Progenitor cell of endocrine pancreas (in vitro differentiated cells): ENCODE results near the gene ATXN10. TPM values are rescaled to one million over a fixed set of nuclear protein-coding genes. Genes with fewer than 3 reads are reported as not detected.

ENCODE experiments used
- DNase-seq: peaks from one replicate; pipeline ENCODE4 v3.0.0; 2021; ENCODE audit warnings: low spot score; ENCODE audit not compliant: unreplicated experiment
- H3K27ac Mint-ChIP-seq: 2 replicates; pipeline ENCODE4 v1.8.0; 2021; ENCODE audit warnings: mild to moderate bottlenecking, moderate library complexity, mixed read lengths
- H3K27me3 Mint-ChIP-seq: 2 replicates; pipeline ENCODE4 v1.8.0; 2021; ENCODE audit warnings: mixed read lengths
- H3K36me3 Mint-ChIP-seq: 2 replicates; pipeline ENCODE4 v1.8.0; 2022; ENCODE audit warnings: mixed read lengths; ENCODE audit not compliant: insufficient read depth
- H3K4me1 Mint-ChIP-seq: 2 replicates; pipeline ENCODE4 v1.8.0; 2021; ENCODE audit warnings: low read depth, mixed read lengths
- H3K4me3 Mint-ChIP-seq: 2 replicates; pipeline ENCODE4 v1.8.0; 2021; ENCODE audit warnings: low read depth, mild to moderate bottlenecking, moderate library complexity, mixed read lengths
- H3K9me3 Mint-ChIP-seq: 2 replicates; pipeline ENCODE4 v1.8.0; 2021; ENCODE audit warnings: low read depth, mixed read lengths
- total RNA-seq: library from RNA; stranded (reverse); gene quantifications from 2 replicates; pipeline ENCODE4 v1.2.1, GENCODE V29; 2021
- TF ChIP-seq, protein P1 (sequence below): fragments of 200-600 bp; sonication (generic); IDR thresholded peaks from one replicate; pipeline ENCODE4 v1.5.0; 2021; ENCODE audit warnings: antibody characterized with exemption, mild to moderate bottlenecking; ENCODE audit not compliant: unreplicated experiment

The ATXN10 gene
- total RNA-seq, 1 donor from 2014 or later = 177 TPM

DNA sequence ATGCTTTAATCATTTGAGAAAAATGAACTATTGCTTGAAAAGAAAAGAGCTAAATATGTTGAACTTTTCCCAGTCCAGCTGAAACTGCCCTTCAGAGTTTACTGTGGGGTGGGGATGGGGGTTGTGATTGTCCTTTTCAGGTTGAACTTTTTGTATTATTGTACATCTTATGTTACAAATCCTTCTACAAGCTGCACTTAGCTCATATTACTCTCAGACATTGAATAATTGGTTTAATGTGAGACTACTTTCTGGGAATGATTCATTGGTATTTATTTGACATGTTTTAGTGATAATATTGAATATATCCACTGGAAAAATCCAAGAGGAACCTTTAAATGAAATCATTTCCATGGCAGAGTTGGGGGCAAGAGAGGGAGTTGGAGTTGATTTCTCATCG lies 84.9 kb downstream of the ATXN10 start:
- no peaks in the 10 kb centered on the region for H3K27me3 Mint-ChIP-seq
- H3K9me3 Mint-ChIP-seq = no peaks in the 10 kb centered on the region
- TF ChIP-seq, protein P1, sequence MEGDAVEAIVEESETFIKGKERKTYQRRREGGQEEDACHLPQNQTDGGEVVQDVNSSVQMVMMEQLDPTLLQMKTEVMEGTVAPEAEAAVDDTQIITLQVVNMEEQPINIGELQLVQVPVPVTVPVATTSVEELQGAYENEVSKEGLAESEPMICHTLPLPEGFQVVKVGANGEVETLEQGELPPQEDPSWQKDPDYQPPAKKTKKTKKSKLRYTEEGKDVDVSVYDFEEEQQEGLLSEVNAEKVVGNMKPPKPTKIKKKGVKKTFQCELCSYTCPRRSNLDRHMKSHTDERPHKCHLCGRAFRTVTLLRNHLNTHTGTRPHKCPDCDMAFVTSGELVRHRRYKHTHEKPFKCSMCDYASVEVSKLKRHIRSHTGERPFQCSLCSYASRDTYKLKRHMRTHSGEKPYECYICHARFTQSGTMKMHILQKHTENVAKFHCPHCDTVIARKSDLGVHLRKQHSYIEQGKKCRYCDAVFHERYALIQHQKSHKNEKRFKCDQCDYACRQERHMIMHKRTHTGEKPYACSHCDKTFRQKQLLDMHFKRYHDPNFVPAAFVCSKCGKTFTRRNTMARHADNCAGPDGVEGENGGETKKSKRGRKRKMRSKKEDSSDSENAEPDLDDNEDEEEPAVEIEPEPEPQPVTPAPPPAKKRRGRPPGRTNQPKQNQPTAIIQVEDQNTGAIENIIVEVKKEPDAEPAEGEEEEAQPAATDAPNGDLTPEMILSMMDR = no peak
- peaks cover 6% of the 10 kb centered on the region for H3K4me1 Mint-ChIP-seq
- peak overlapping the region; percentile 91 for H3K27ac Mint-ChIP-seq
- no peak overlapping the region for H3K4me3 Mint-ChIP-seq
- peaks cover 11% of the 10 kb centered on the region for H3K36me3 Mint-ChIP-seq
- DNase-seq = no peak

DNA sequence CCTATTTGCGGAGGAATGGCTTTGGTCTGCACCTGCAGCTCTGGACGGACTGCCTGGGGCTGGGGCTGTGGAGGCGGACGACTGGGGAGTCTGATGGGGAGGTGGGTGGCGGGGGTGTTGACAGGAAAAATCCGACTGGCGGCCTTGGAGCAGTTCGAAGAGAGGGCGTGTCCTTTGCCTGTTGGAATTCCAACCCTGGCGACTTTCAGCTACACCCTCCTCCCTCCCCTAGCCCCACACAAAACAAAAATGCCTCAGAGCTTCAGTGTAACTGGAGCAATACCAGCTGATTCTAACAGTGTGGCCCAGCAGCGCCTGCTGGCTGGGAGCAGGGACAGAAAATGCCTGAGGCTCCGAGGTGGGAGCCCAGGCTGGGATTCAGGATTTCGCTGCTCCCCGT lies 85.4 kb downstream of the ATXN10 start:
- peak overlapping the region; percentile 91 for H3K27ac Mint-ChIP-seq
- no peak for DNase-seq
- H3K4me1 Mint-ChIP-seq = peaks cover 9% of the 10 kb centered on the region
- H3K36me3 Mint-ChIP-seq = peaks cover 10% of the 10 kb centered on the region
- H3K4me3 Mint-ChIP-seq = no peak overlapping the region
- TF ChIP-seq, protein P1 = no peak
- H3K9me3 Mint-ChIP-seq = no peaks in the 10 kb centered on the region
- no peaks in the 10 kb centered on the region for H3K27me3 Mint-ChIP-seq

DNA sequence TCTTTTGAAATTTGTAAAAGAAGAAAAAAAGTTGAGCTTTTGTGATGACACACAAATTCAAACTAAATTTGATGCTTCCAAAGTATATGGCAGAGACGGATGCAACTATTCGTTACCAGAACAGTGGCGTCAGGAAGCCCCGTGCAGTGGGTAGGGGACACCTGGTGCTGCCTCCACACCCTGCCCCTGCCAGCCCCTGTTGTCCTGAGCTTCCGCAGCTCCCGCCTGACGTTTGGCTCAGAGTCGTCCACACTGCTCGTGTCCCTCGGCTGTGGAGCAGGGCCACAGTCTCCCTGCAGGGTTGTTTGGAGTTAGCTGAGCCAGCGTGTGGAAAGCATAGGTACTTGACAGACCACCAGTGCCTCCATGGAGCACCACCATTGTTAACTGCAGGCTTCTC lies 86.3 kb downstream of the ATXN10 start:
- Mint-ChIP-seq H3K27ac (peak overlapping the region; percentile 16), H3K4me1 (peaks cover 17% of the 10 kb centered on the region), H3K27me3 (no peaks in the 10 kb centered on the region), H3K4me3 (no peak overlapping the region), H3K36me3 (peaks cover 9% of the 10 kb centered on the region), H3K9me3 (no peaks in the 10 kb centered on the region)
- DNase-seq = no peak
- TF ChIP-seq, protein P1 = no peak

DNA sequence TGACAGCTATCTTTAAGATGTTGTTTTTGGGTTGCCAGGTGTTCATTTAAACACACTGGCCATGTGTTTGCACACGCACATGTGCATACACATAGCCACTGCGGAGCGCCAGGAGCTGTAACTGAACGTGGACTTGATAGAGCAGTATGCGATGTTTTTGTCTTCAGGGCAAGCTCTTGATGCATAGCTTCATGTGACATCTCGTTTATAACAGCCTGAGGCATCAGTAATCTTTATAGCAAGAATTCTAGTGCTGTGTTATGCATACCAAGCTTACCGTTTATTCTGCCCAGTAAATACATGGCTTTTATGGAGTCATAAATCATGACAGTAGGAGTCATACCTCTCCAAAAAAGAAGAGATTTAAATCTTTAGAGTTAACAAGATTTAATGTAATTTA lies 87.0 kb downstream of the ATXN10 start:
- no peak overlapping the region for H3K27ac Mint-ChIP-seq
- H3K9me3 Mint-ChIP-seq = no peaks in the 10 kb centered on the region
- peaks cover 23% of the 10 kb centered on the region for H3K4me1 Mint-ChIP-seq
- DNase-seq = no peak
- TF ChIP-seq, protein P1 = no peak
- peaks cover 7% of the 10 kb centered on the region for H3K36me3 Mint-ChIP-seq
- no peak overlapping the region for H3K4me3 Mint-ChIP-seq
- no peaks in the 10 kb centered on the region for H3K27me3 Mint-ChIP-seq

DNA sequence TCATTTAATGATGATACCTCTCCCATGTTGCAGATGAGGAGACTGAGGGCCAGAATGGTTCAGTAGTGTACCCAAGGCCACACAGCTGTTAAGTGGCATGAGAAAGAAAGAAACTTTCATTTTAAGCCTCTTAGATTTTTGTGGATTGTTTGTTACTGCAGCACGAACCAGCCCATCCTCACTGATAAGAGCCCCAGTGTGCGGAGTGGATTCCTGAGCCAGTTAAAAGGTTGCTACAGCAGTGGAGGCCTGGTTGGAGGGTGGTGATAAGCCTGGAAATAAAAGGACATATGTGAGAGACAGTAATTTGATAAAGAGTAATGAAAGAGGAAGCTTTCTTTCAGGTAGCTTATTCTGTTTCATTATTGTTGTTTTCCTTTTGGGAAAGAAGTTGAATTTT lies 89.0 kb downstream of the ATXN10 start:
- H3K36me3 Mint-ChIP-seq = peaks cover 12% of the 10 kb centered on the region
- H3K27ac Mint-ChIP-seq = no peak overlapping the region
- TF ChIP-seq, protein P1 = no peak
- no peak overlapping the region for H3K4me3 Mint-ChIP-seq
- DNase-seq = no peak
- H3K4me1 Mint-ChIP-seq = peaks cover 27% of the 10 kb centered on the region
- H3K27me3 Mint-ChIP-seq = no peaks in the 10 kb centered on the region
- H3K9me3 Mint-ChIP-seq = no peaks in the 10 kb centered on the region
